Subcutaneous adipose tissue (tissue), 4 donors: ENCODE results near the gene LMNTD2. TPM values are rescaled to one million over a fixed set of nuclear protein-coding genes. Genes with fewer than 3 reads are reported as not detected.

Experiments
- total RNA-seq, 4 donors: library from RNA; depleted of rRNA; stranded (reverse); fragments of >200 nt; gene quantifications; one replicate each; pipeline ENCODE4 v1.1.0, GENCODE V29; 2016
- TF ChIP-seq, protein P1 (sequence below): fragments of 450-650 bp; IDR thresholded peaks from one replicate; pipeline ENCODE4 v1.5.1; 2016; ENCODE audit warnings: low read depth, mild to moderate bottlenecking, control low read depth, antibody characterized with exemption, moderate library complexity

Gene LMNTD2
- total RNA-seq, 4 donors from 2014 or later = 0.65 to 2.4 (median 1.0) TPM

DNA sequence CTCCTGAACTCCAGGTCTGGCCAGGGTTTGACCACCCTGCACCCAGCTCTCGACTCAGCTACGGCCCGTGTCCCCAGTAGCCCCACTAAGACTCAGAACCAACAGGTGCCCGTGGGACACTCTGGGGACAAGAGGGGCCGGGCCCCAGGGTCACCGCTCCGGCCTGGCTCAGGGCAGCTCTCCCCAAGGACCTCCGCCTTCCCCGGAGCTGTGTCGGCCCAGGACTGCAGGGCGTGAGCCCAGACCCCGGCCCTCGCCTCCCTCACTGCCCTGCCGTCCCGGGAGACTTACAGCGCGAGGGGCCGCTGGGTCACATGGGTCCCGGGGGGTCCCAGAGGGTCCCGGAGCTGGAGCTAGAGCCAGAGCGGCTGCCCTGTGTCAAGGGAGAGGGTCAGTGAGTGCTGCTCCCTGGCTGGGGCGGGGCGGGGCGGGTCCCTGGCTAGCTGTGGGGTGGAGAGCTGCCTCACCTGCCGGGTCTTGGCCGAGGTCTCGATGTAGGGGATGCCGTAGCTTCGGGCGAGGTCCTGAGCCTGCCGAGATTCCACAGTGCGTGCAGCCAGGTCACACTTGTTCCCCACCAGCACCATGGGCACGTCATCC, 27.5 kb downstream of the LMNTD2 start:
- TF ChIP-seq, protein P1, sequence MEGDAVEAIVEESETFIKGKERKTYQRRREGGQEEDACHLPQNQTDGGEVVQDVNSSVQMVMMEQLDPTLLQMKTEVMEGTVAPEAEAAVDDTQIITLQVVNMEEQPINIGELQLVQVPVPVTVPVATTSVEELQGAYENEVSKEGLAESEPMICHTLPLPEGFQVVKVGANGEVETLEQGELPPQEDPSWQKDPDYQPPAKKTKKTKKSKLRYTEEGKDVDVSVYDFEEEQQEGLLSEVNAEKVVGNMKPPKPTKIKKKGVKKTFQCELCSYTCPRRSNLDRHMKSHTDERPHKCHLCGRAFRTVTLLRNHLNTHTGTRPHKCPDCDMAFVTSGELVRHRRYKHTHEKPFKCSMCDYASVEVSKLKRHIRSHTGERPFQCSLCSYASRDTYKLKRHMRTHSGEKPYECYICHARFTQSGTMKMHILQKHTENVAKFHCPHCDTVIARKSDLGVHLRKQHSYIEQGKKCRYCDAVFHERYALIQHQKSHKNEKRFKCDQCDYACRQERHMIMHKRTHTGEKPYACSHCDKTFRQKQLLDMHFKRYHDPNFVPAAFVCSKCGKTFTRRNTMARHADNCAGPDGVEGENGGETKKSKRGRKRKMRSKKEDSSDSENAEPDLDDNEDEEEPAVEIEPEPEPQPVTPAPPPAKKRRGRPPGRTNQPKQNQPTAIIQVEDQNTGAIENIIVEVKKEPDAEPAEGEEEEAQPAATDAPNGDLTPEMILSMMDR = no peak

GRCh38 chr11:532527-532985, 28.0 kb downstream of the LMNTD2 start:
- TF ChIP-seq, protein P1 = no peak

GRCh38 chr11:531919-532526, 28.5 kb downstream of the LMNTD2 start:
- TF ChIP-seq, protein P1 = no peak

DNA sequence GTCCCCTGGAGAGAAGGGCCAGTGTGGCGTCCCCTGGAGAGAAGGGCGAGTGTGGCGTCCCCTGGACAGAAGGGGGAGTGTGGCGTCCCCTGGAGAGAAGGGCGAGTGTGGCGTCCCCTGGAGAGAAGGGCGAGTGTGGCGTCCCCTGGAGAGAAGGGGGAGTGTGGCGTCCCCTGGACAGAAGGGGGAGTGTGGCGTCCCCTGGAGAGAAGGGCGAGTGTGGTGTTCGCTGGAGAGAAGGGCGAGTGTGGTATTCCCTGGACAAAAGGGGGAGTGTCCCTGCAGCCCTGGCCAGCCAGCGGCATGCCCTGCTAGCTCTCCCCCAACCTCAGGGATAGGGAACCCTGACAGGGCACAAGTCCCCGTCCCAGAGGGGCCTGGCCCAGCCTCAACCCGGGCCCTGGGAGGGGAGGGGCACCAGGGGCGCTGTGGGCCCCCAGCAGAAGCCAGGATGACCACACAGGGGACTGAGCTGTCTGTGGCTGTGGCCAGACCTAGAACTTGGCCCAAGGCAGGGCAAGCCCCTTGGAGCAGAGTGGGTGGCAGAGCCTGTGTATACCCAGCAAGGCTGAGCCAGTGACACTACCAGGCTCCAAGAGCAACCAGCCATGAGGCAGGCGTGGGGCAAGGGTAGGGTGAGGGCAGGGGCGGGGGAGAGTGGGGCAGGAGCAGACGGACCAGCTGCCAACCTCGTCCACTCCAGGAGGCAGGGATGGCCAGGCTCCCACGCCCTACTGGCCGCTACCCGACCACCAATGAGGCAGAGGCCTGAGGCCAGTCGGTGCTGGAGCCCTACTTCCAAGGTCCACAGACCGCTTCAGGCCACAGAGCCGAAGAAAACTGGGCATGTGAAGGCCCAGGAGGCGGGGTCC, 29.3 kb downstream of the LMNTD2 start:
- TF ChIP-seq, protein P1 = no peak

DNA sequence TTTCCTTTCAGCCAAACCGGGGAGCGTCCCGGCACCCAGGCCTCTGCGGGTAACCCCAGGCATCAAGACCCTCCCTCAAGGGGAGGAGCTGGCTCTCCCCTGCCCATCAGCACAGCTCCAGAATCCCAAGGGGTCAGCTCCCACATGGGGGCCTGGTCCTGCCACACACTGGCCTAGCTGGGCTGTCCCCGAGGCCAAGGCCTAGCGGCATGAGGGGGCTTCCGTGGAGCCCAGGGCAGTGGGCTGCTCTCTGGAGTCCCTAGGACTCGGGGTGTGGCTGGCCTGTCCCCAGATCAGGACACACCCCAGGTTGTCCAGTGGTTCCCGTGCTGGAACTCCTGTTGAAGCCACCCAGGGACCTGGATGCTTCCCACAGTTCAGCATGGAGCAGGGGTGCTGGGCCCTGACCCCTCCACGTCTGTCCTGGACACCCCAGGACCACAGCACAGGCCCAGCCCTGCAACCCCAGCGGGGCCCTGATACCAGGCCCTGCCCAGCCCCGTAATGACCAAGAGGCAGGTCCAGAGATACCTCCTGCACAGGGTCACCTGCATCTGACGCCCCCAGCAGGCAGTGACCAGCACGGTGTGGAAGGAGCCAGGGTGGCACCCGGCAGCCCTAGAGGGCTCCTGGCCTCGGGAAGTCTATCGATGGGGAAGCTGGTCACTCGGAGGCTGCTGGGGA, 30.7 kb downstream of the LMNTD2 start:
- TF ChIP-seq, protein P1 = no peak

DNA sequence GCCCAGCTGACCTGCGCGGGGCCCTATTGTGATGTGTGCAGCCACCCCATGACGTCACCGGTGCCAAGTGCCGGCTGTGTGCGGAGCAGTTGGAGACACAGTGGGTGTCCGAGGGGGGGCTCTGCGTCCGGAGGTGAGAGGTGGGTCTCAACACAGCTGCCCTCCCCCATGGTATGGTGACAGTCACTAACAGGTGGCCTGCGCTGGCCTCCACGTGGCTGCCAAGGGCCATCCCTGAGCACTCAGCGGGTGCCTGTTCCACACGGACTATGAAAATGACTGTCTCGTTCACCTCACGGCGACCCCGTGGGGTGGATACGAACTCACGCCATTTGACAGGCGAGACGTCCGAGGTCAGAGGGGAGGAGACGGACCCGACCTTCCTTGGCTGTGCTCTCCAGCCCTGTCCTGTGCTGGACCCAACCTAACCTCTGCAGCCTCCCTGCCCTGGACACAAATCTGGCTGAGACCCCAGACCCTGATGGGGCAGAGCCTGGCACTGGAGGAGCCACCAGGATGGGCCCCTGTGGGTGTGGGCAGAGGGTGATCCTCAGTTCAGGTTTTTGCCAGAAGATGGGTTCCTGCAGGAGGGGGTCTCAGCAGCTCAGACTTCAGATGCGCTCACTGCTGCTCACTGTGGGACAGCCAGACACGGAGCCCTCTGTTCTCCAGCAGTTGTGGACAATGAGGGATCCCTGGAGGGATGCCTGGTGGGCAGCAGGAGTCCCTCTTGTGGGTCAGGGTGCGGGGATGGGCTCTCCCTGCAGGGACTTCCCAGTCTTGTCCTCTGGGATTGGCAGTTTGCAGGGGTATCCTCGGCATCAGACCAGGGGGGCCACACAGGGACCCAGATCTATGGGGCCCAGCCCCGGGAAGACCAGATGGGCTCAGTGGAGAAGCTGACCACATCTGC, 31.5 kb downstream of the LMNTD2 start:
- TF ChIP-seq, protein P1 = no peak
